Bone marrow (tissue), 2 donors: ENCODE measurements around the gene NBEA.
"Not testable (repeated sequence)": the region's sequence is repeated elsewhere in the genome, so short reads cannot be mapped to it uniquely, and the experiment has no call there.

Source experiments
- DNase-seq, 2 donors: peaks; one replicate each; lab custom pipeline; 2025; lab: John Stamatoyannopoulos, UW

Gene NBEA

DNA sequence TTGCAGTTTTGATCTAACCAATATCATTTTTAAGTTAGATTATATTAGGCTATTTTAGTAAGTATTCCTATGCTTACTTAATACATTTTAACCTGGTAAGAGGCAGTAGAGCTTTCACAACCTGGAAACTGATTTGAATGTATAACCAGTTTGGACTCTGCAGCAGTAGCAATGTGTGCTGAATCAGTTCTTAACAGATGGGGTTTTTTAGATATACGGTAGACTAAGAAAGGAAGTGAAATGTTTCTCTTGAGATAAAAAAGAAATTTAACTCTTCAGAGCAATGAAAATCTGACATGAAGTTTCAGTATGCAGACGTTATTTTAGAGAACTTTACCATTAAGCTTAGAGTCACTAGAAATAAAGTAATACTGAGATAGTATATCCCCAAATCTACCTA is 2.7 kb downstream of the NBEA start:
- DNase-seq, result no peak

DNA sequence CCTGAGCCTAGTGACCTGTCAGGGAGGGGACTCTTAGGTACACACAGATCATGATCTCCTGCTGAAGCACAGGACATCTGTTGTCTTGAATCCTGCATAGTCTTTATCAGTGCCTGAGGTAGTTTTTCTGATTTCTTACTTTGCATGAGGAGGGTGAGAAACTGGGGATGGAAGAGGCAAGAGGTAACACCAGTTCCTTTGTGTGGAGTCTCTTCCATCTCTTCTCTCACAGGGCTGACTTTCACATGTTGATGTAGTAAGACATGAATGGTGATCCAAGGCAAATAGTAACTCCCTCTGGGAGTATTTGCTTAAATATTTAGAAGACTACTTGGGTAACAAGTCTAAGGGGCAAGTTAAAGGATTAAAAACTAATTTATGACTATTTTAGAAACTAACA is 9.5 kb downstream of the NBEA start:
- DNase-seq, result no peak

DNA sequence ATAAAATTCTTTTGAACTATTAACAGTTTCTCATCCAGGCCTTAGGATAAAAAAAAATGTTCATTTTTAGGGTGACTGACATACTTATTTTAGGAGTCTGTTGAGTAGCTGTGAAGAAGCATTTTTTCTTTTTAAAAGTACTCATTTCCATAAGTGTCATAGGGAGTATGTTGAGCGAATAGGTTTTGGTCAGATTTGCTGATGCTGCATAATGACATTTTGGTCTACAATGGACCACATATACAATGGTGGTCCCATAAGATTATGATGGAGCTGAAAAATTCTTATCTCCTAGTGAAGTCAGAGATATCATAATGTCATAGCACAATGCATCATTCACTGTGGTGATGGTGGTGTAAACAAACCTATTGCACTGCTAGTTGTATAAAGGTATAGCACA is 17.4 kb downstream of the NBEA start:
- no peak for DNase-seq

DNA sequence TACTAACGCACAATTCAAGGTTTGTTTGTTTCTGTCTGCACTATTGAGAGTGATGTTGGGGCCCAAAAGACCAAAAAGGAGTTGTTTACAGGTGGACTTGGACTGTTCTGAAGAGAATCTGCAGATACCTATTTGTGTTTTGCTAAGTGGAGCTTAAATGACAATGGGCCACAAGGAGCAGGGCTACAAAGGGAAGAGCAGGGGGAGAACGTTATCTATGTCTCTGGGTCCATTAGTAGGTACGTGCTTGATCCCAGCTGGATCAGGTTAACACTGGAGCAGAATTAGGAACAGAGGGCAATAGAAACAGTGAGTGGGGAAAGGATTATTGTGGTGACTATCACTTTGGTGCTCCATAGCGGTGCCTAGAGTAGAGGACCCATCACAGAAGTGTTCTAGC is 22.5 kb downstream of the NBEA start:
- DNase-seq, result no peak

GRCh38 chr13:34967851-34968562 is 25.9 kb downstream of the NBEA start:
- no peak for DNase-seq

DNA sequence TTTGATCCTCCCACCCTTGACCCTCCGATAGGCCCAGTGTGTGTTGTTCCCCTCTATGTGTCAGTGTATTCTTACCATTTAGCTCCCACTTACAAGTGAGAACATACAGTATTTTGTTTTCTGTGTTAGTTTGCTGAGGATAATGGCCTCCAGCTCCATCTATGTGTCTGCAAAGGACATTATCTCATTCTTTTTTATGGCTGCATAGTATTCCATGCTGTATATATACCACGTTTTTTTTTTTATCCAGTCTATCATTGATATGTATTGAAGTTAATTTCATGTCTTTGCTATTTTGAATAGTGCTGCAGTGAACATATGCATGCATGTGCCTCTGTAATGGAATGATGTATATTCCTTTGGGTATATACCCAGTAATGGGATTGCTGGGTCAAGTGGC is 27.5 kb downstream of the NBEA start:
- not testable (repeated sequence) for DNase-seq

GRCh38 chr13:34970961-34971360 is 28.9 kb downstream of the NBEA start:
- DNase-seq, result no peak

GRCh38 chr13:34971473-34971872 is 29.4 kb downstream of the NBEA start:
- no peak for DNase-seq

- not testable (repeated sequence) for DNase-seq
Measured at GRCh38 chr13:34985199-34985598, 43.1 kb downstream of the NBEA start.

DNA sequence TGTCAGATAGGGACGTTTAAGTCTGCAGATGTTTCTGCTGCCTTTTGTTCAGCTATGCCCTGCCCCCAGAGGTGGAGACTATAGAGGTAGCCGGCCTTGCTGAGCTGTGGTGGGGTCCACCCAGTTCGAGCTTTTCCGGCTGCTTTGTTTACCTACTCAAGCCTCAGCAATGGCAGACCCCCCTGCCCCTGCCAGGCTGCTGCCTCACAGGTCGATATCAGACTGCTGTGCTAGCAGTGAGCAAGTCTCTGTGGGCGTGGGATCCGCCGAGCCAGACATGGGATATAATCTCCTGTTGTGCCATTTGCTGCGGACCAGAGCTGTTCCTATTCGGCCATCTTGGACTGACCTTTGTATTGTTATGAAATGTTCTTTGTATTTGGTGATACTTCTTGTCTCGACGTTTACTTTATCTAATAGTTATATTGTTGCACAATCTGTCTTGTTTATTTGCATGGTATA is 46.3 kb downstream of the NBEA start:
- DNase-seq, result no peak

- DNase-seq, result no peak
Measured at GRCh38 chr13:34990399-34991214, 48.5 kb downstream of the NBEA start.

DNA sequence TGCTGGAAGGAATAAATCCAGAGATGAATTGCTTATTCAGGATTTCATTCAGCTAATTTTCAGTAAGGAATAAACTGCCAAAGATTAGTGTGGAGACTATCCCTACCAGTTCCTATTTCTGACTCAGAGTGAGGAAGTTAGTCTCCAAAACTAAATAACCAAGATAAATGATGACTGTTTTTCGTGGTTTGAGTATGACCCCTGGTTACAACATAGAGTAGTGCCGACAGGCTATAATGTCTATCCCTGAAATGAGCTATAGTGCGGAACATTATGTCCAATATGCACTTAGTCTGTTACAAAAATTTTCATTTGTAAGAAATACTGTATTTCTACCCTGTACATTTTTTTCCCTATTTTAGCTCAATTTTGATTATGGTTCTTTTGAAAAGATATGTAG is 51.4 kb downstream of the NBEA start:
- no peak for DNase-seq

DNA sequence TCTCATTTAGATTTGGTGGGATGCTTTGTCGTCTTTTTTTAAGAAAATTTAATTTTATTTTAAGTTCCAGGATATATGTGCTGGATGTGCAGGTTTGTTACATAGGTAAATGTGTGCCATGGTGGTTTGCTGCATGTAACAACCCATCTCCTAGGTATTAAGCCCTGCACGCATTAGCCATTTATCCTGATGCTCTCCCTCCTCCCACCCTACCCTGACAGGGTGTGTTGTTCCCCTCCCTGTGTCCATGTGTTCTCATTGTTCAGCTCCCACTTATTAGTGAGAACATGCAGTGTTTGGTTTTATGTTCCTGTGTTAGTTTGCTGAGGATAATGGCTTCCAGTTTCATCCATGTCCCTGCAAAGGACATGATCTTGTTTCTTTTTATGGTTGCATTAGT is 61.7 kb downstream of the NBEA start:
- not testable (repeated sequence) for DNase-seq

DNA sequence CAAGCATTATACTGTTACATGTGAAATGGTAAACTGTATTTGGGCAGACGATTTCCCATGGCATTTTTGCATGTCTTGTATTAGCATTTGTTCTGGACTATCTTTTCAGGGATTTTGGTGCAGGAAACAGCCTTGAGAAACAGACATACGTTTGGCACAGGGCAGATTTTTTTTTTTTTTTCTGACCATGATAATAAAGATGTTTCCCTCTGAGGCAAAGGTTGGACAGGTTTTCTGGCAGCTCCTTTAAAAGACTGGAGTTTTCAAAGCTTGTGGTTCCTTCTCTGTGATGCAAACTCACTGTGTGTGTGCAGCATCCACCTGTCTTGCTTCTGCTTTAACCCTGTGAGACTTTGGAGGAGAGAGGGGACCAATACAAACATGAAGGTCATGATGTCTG is 63.0 kb downstream of the NBEA start:
- DNase-seq, result no peak

DNA sequence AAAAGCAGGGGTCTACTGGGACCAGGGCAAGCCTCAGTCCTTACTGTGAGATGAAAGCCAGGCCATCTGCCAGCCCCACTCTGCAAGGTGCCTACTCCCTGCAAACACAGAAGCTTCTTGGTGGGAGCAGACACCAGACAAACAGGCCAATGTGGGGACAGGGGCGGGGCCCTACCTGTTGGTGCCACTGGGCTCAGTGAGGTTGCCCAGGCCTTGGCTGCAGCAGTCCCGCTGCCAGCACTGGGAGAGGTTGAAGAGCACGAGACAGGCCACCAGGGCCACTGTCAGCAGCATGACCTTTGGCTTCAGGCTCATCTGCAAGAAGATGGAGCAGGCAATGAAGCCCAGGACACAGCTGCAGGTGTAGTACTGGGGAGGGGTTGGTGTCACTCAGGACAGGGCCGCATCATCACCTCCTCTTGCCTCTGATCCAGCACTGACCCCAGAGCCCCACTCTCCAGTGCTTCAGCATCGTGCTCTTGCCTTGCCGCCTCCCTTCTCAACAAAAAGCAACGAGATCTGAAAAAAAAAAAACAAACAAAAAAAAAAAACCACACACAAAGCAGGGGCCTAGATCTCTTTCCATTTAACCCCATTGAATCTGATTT is 72.6 kb downstream of the NBEA start:
- no peak for DNase-seq

GRCh38 chr13:35016362-35017112 is 74.5 kb downstream of the NBEA start:
- DNase-seq, result no peak

DNA sequence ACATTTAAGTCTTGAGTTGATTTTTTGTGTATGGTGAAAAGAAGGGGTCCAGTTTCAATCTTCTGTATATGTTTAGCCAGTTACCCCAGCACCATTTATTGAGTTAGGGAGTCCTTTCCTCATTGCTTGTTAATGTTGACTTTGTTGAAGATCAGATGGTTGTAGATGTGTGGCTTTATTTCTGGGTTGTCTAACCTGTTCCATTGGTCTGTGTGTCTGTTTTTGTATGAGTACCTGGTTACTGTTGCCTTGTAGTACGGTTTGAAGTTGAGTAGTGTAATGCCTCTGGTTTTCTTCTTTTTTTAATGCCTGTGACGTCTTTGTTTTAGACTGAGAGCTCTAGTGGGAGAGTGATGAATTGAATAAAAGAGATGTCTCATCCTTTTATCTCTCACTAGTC is 83.2 kb downstream of the NBEA start:
- DNase-seq, result no peak

GRCh38 chr13:35028338-35028867 is 86.3 kb downstream of the NBEA start:
- no peak for DNase-seq

DNA sequence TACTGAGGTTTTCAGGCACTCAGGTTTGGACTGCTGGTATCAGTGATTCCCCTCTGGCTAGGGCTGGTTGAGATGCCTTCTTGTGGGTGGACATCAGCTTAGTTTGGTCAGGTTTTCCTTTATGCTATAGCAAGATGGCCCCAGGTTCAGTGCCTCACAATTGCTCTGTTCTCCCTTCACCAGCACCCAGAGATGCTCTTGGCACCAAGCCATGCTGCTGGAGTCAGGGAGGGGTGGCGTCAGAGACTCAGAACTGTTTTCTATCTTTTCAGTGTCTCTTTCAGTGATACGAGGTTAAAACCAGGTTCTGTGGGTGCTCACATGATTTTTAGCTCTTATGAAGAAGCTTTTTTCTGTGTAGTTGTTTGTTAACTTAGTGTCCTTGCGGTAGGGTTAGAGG is 96.9 kb downstream of the NBEA start:
- no peak for DNase-seq

- no peak for DNase-seq
Measured at GRCh38 chr13:35046587-35046986, 104.5 kb downstream of the NBEA start.

- DNase-seq, result no peak
Measured at GRCh38 chr13:35055705-35056104, 113.6 kb downstream of the NBEA start.

- DNase-seq, result no peak
Measured at GRCh38 chr13:35057858-35058257, 115.8 kb downstream of the NBEA start.
